22Rv1 (cell line): ENCODE measurements around the gene TWNK.

Experiments
- H3K27ac ChIP-seq: fragments of 450-650 bp; 2 replicates; pipeline ENCODE4 v1.5.1; 2017
- ZFX ChIP-seq: fragments of 450-650 bp; IDR thresholded peaks from 2 replicates; pipeline ENCODE4 v1.6.1; 2017; ENCODE audit warnings: antibody characterized with exemption, borderline replicate concordance
- TF ChIP-seq, protein P1 (sequence below): fragments of 450-650 bp; IDR thresholded peaks from 2 replicates; pipeline ENCODE4 v1.5.1; 2017; ENCODE audit warnings: mild to moderate bottlenecking

Gene TWNK

DNA sequence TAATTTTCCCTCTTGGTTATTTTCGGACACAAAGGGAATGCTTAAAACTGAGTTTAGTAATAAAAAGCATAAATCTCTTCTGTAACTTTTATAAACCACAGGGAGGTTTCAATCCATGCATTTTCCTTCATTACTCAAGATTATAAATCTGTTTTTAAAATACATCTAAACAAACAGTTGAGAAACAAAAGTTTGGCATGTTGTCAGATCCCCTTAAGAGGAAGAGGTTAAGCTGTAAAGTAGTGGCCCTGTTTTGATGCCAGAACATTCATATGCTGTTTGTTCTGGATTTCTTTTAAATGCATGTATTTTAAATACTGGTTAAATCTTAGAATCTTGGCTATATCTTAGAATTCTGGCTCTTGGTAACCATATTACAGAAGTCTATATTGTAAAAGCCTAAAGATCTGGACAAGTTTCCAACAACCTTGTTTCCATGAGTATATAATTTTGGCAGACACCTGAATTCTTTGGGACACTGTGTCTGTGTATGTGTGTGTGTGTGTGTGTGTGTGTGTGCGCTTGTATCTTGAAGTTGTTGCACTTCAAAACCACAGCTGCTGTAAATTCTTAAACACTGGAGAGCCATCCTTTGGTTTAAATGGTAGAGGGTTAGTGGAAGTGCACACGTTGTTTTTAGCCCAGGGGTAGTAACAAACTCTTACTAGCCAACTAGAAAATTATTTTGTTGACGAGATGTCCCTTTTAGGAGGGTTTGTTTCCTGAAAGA lies 24.8 kb upstream of the TWNK start:
- H3K27ac ChIP-seq, result no peak overlapping the region
- TF ChIP-seq ZFX, result no peak
- TF ChIP-seq, protein P1, sequence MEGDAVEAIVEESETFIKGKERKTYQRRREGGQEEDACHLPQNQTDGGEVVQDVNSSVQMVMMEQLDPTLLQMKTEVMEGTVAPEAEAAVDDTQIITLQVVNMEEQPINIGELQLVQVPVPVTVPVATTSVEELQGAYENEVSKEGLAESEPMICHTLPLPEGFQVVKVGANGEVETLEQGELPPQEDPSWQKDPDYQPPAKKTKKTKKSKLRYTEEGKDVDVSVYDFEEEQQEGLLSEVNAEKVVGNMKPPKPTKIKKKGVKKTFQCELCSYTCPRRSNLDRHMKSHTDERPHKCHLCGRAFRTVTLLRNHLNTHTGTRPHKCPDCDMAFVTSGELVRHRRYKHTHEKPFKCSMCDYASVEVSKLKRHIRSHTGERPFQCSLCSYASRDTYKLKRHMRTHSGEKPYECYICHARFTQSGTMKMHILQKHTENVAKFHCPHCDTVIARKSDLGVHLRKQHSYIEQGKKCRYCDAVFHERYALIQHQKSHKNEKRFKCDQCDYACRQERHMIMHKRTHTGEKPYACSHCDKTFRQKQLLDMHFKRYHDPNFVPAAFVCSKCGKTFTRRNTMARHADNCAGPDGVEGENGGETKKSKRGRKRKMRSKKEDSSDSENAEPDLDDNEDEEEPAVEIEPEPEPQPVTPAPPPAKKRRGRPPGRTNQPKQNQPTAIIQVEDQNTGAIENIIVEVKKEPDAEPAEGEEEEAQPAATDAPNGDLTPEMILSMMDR, result no peak

DNA sequence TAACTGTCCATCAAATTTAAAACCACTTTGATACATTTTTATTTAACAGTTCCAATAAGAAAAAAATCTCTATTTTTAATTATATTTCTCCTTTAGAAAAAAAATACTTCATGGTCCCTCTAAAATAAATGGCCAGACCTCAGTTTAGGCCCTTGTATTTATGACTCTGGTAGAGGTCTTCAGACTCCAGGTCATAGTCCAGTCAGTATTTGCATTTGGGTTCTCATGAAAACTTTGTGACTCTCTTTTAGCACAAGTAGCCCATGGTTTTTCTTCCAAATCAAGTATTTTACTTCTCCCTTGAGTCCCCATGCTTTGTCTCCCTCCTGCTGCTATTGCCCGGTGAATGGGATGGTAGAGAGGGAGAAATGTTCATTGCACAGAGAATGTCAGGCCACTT lies 23.5 kb upstream of the TWNK start:
- H3K27ac ChIP-seq, result no peak overlapping the region
- TF ChIP-seq, protein P1, result no peak
- no peak for TF ChIP-seq ZFX

DNA sequence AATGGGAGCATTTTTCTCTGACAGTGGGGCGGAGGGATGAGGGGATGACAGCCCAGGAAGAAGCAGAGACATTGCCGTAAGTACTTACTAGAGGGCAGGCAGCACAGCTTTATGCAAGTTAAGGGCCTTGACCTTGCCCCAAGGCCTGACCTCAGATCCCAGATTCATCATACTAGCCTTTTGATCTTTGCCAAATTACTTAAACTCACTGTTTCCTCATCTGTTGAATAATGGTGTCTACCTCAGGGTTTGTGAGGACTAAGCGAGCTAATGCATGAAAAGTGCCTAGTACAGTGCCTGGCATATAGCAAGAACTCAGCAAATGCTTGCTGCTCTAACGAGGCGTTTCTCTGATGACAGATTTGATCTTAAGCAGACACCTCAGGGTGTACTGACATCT lies 21.5 kb upstream of the TWNK start:
- H3K27ac ChIP-seq, result no peak overlapping the region
- TF ChIP-seq, protein P1, result no peak
- no peak for TF ChIP-seq ZFX

DNA sequence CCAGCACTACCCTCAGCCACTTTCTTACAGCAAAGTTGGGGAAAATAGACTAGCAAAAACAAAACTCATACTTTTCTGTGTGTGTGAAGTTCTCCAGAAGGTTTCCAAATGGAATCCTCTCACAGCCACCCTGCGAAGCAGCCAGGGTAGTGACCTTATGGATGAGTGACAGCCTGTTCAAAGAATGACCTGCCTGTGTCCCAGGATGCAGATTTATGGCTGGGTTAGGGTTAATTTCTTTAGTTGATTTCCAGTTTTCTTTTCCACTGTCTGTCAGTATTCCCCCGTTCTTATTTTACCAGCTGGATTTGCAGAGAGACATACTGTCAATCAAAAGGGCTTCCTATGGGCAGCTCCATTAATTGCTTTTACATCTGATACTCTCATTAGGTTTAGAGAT lies 20.5 kb upstream of the TWNK start:
- peak overlapping the region; percentile 15; the same call in 1 of the 2 replicates for H3K27ac ChIP-seq
- TF ChIP-seq, protein P1, result no peak
- no peak for TF ChIP-seq ZFX

DNA sequence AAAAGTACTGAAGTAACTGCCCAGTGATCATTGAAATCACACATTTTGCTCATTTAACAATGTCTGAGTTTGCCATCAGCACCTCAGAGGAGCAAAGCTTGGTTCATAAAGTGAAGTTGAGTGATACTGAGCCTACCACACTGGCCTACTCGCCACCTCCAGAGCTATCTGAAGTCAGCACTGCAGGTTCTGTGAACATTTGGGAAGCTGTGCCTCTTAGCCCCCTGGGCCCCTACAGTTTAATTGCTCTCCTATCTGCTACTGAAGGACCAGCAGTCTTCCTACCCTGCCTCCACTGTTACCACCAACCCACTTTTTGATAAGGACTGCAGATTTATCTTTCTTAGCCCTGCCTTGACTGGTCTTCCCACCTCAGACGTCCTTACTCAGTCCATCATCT lies 20.0 kb upstream of the TWNK start:
- H3K27ac ChIP-seq, result peak overlapping the region; percentile 15; the same call in 1 of the 2 replicates
- no peak for TF ChIP-seq ZFX
- TF ChIP-seq, protein P1, result no peak

DNA sequence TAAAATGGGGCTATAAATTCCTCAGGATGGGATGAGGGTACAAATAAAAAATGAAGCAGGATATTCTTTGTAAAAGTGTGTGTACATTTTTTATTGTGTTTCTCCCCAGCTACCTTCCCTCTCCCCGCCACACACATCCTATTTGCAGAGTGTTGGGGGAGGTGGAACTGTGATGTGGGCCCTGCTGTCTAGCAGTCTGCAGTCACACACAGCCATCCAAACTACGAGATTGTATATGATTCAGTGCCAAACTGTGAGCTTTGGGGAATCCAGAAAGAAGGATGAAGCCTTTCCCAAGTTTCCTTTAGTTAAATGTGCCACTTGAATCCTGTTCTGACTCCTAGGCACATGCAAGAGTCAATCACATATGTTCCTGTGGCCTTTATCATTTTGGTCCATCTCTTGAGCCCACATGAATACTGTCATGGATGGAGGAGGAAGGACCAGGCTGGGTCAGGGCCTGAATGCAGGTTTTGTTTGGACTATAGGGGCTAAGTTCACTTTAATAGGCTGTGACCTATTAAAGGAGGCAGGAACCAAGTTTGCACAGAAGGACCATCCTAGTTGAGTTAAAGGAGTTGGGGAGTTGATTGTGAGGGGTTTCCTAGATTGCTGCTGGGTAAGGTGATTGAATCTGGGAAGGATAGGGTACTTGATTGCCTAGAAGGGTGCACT lies 19.1 kb upstream of the TWNK start:
- H3K27ac ChIP-seq, result peak overlapping the region; percentile 15
- no peak for TF ChIP-seq ZFX
- TF ChIP-seq, protein P1, result no peak

DNA sequence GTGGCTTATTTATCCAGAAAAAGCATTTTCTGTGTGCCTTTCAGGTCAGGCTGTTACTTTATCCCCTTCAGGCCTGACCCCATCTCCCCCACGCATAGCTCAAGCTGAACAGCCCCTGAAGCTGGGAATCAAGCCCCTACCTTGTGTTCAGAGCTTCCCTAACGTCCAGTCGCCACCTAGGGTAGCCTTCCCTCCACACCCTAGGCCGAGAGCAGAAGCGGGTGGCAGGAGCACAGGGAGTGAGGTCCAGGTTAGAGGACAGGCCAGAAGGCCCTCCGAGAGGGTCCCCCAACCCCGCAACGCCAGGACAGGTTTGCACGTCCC lies 18.5 kb upstream of the TWNK start:
- TF ChIP-seq, protein P1, result no peak
- no peak for TF ChIP-seq ZFX
- peak overlapping the region; percentile 15; the same call in 1 of the 2 replicates for H3K27ac ChIP-seq
